Stomach (tissue), 9 donors: Measurements from ENCODE around the gene CROT. TPM values are rescaled to one million over a fixed set of nuclear protein-coding genes. Genes with fewer than 3 reads are reported as not detected.

Experiments
- DNase-seq, 2 donors: peaks; one replicate each; pipeline versions ENCODE4 v3.0.0 to v3.0.0-alpha.2; 2013 to 2019
- H3K27ac ChIP-seq, 5 donors: fragments of 200-600 bp in 4 of 5; sonication (generic) in 4 of 5; one replicate each; pipeline ENCODE4 v1.5.1; 2013 to 2019; ENCODE audit warnings: mild to moderate bottlenecking in 1 of 5, moderate library complexity in 1 of 5
- H3K27me3 ChIP-seq, 3 donors: fragments of 200-600 bp; sonication (generic); one replicate each; pipeline ENCODE4 v1.5.1; 2017 to 2019; ENCODE audit warnings: mixed run types in 1 of 3
- H3K36me3 ChIP-seq, 4 donors: fragments of 200-600 bp; sonication (generic); 1 replicate in 3 of 4; 2 replicates in 1 of 4; pipeline ENCODE4 v1.5.1; 2016 to 2019
- H3K4me1 ChIP-seq, 4 donors: fragments of 200-600 bp; sonication (generic); one replicate each; pipeline ENCODE4 v1.5.1; 2016 to 2019
- H3K4me3 ChIP-seq, 4 donors: fragments of 200-600 bp; sonication (generic) in 3 of 4; one replicate each; pipeline ENCODE4 v1.5.1; 2016 to 2019; ENCODE audit warnings: mild to moderate bottlenecking in 1 of 4
- H3K9me3 ChIP-seq, 4 donors: fragments of 200-600 bp; sonication (generic); one replicate each; pipeline ENCODE4 v1.5.1; 2016 to 2019
- CTCF ChIP-seq, 7 experiments: fragments of 450-650 bp in 4 of 7; fragments of 200-600 bp in 3 of 7; sonication (generic) in 3 of 7; IDR thresholded peaks; one replicate each; pipeline ENCODE4 v1.5.1; 2016 to 2019; ENCODE audit warnings: antibody characterized with exemption in 7 of 7, control low read depth in 2 of 7, mild to moderate bottlenecking in 1 of 7
- EP300 ChIP-seq: sonication (generic); formaldehyde crosslinking; IDR thresholded peaks from one replicate; pipeline ENCODE4 v1.6.1; 2017; ENCODE audit warnings: antibody characterized with exemption
- POLR2A ChIP-seq, 4 donors: fragments of 450-650 bp; IDR thresholded peaks; one replicate each; pipeline ENCODE4 v1.6.1; 2016; ENCODE audit warnings: antibody characterized with exemption in 4 of 4, control low read depth in 2 of 4, mild to moderate bottlenecking in 1 of 4, moderate library complexity in 1 of 4
- POLR2AphosphoS5 ChIP-seq, 3 donors: sonication (generic); formaldehyde crosslinking; IDR thresholded peaks; one replicate each; pipeline ENCODE4 v1.6.1; 2016; ENCODE audit warnings: antibody characterized with exemption in 3 of 3
- WGBS, 5 donors: extraction: QIAGEN DNeasy Blood & Tissue Kit in 3 of 5; methylation state at CpG; one replicate each; pipeline versions ENCODE4 v1.1.5 to v1.1.7; 2013 to 2018; 5-methylcytosine and 5-hydroxymethylcytosine counted together
- intact Hi-C: fragments of 100-400 bp; cut with DNase I; formaldehyde crosslinking; loops from one replicate; pipeline ENCODE4 v1.15.1; 2023; ENCODE audit warnings: low total_unique reads
- polyA plus RNA-seq, 3 donors: library from polyadenylated mRNA; stranded (reverse); fragments of 200-250 nt; gene quantifications; one replicate each; pipeline ENCODE4 v1.2.3, GENCODE V29; 2013
- total RNA-seq, 5 donors: library from RNA; depleted of rRNA; stranded (reverse); fragments of >200 nt; gene quantifications; one replicate each; pipeline versions ENCODE4 v1.1.0 to v1.2.3, GENCODE V29; 2014 to 2016
- donor health status: healthy with polysubstance abuse.
- donor health status: Bipolar disorder and iron deficiency.
- donor health status: healthy.

The CROT gene
- total and polyA plus RNA-seq, 8 donors = 2.9 to 48.7 (median 5.8) TPM

GRCh38 chr7:87336136-87336535 is 9.3 kb upstream of the CROT start:
- Histone ChIP-seq H3K27ac (no peak overlapping the region), H3K4me3 (no peak overlapping the region), H3K4me1 (no peaks in the 10 kb centered on the region), H3K36me3 (peaks cover 0 to 38% (median 15%) of the 10 kb centered on the region in 4 donors), H3K27me3 (no peaks in the 10 kb centered on the region), H3K9me3 (no peaks in the 10 kb centered on the region)
- 94 to 100% (median 96%) methylated on average over 4 of the region's 4 CpGs for WGBS, 5 donors
- no peak for DNase-seq
- TF ChIP-seq POLR2AphosphoS5 (IDR thresholded peaks at IDR 0.05) (no peak), EP300 (no peak), CTCF (IDR thresholded peaks at IDR 0.05) (no peak), POLR2A (IDR thresholded peaks at IDR 0.05) (no peak)
- intact Hi-C loops = no loop called here

- Histone ChIP-seq H3K36me3 (peaks cover 0 to 36% (median 19%) of the 10 kb centered on the region in 4 donors), H3K4me1 (no peaks in the 10 kb centered on the region), H3K4me3 (no peak overlapping the region), H3K27ac (no peak overlapping the region), H3K27me3 (no peaks in the 10 kb centered on the region), H3K9me3 (no peaks in the 10 kb centered on the region)
- DNase-seq = peak in 1 of 2 donors; percentile 20
- WGBS, 5 donors = 87 to 96% (median 90%) methylated on average over 2 of the region's 2 CpGs
- intact Hi-C loops = no loop called here
- TF ChIP-seq POLR2AphosphoS5 (IDR thresholded peaks at IDR 0.05) (no peak), EP300 (no peak), CTCF (IDR thresholded peaks at IDR 0.05) (no peak), POLR2A (IDR thresholded peaks at IDR 0.05) (no peak)
Observed at GRCh38 chr7:87337331-87337730, 8.1 kb upstream of the CROT start.

GRCh38 chr7:87339373-87339897 is 6.0 kb upstream of the CROT start:
- H3K27ac ChIP-seq = no peak overlapping the region
- intact Hi-C loops = no loop called here
- 48 to 61% (median 53%) methylated on average over 2 of the region's 2 CpGs for WGBS, 5 donors

GRCh38 chr7:87341441-87341840 is 4.0 kb upstream of the CROT start:
- Histone ChIP-seq H3K27me3 (no peaks in the 10 kb centered on the region), H3K4me1 (peaks cover 0 to 30% (median 17%) of the 10 kb centered on the region in 4 donors), H3K9me3 (no peaks in the 10 kb centered on the region), H3K4me3 (no peak overlapping the region), H3K36me3 (peaks cover 0 to 24% (median 16%) of the 10 kb centered on the region in 4 donors), H3K27ac (no peak overlapping the region)
- TF ChIP-seq EP300 (no peak), POLR2AphosphoS5 (IDR thresholded peaks at IDR 0.05) (no peak), POLR2A (IDR thresholded peaks at IDR 0.05) (no peak), CTCF (IDR thresholded peaks at IDR 0.05) (no peak)
- 86 to 99% (median 96%) methylated on average over 2 of the region's 2 CpGs for WGBS, 5 donors
- DNase-seq = no peak
- intact Hi-C loops = no loop called here

More at GRCh38 chr7:87339373-87339897, 6.0 kb upstream of the CROT start:
- no peaks in the 10 kb centered on the region for H3K27me3 ChIP-seq
- DNase-seq = peak in 1 of 2 donors; percentile 13
- H3K4me1 ChIP-seq = peaks cover 0 to 18% (median 5%) of the 10 kb centered on the region in 4 donors
- TF ChIP-seq CTCF (IDR thresholded peaks at IDR 0.05) (no peak), EP300 (no peak), POLR2A (IDR thresholded peaks at IDR 0.05) (no peak), POLR2AphosphoS5 (IDR thresholded peaks at IDR 0.05) (no peak)
- H3K9me3 ChIP-seq = no peaks in the 10 kb centered on the region
- no peak overlapping the region for H3K4me3 ChIP-seq
- peaks cover 0 to 36% (median 19%) of the 10 kb centered on the region in 4 donors for H3K36me3 ChIP-seq
